ENCODE results near the gene ZNF579.
"Not testable (repeated sequence)": the region's sequence is repeated elsewhere in the genome, so short reads cannot be mapped to it uniquely, and the experiment has no call there.

Gene ZNF579

GRCh38 chr19:55538132-55538531, 42.5 kb downstream of the ZNF579 start:
- DNase-seq = no peak

GRCh38 chr19:55537741-55538111, 42.9 kb downstream of the ZNF579 start:
- no peak for DNase-seq

- DNase-seq = no peak
Observed at GRCh38 chr19:55536951-55537740, 43.5 kb downstream of the ZNF579 start, which contains the start of gene SBK2. Gene SBK2 (minus strand): TSS chr19:55537133. CDS start chr19:55536294, 839 bp downstream.

GRCh38 chr19:55536366-55536765, 44.3 kb downstream of the ZNF579 start:
- no peak for DNase-seq

- DNase-seq = no peak
Observed at GRCh38 chr19:55535965-55536350, 44.7 kb downstream of the ZNF579 start.

GRCh38 chr19:55535173-55535964, 45.3 kb downstream of the ZNF579 start:
- DNase-seq = no peak

GRCh38 chr19:55534280-55534679, 46.4 kb downstream of the ZNF579 start:
- not testable (repeated sequence) for DNase-seq

- no peak for DNase-seq
Observed at GRCh38 chr19:55530996-55531395, 49.7 kb downstream of the ZNF579 start.

GRCh38 chr19:55529636-55530234, 50.9 kb downstream of the ZNF579 start:
- DNase-seq = no peak

- no peak for DNase-seq
Observed at GRCh38 chr19:55528030-55528803, 52.4 kb downstream of the ZNF579 start.

GRCh38 chr19:55527197-55528029, 53.2 kb downstream of the ZNF579 start:
- DNase-seq = no peak

All from stimulated activated CD4-positive, alpha-beta T cell treated with anti-CD3 and anti-CD28 coated beads, Interleukin-15, amount 100 ng/mL, for 24 hours (primary cell).